Activated T-cell treated with anti-CD3 and anti-CD28 coated beads, Interleukin-2, amount 50 U/mL, for 4 hours (primary cell): ENCODE measurements around the gene SPDYE2. TPM values are rescaled to one million over a fixed set of nuclear protein-coding genes. Genes with fewer than 3 reads are reported as not detected.
"Not testable (repeated sequence)": the region's sequence is repeated elsewhere in the genome, so short reads cannot be mapped to it uniquely, and the experiment has no call there.

Source experiments
- ATAC-seq, 2 donors: fragments of 200-7000 bp; cut with Tn5 transposase; one replicate each; pipeline ENCODE4 v1.10.0; 2021
- DNase-seq: peaks from one replicate; pipeline ENCODE4 v3.0.0-alpha.2; 2020
- H3K27me3 Mint-ChIP-seq: one replicate; pipeline ENCODE4 v1.8.0; 2021; ENCODE audit warnings: low read depth, mixed read lengths
- H3K36me3 Mint-ChIP-seq: one replicate; pipeline ENCODE4 v1.8.0; 2022; ENCODE audit warnings: mixed read lengths; ENCODE audit not compliant: insufficient read depth
- H3K4me1 Mint-ChIP-seq: one replicate; pipeline ENCODE4 v1.8.0; 2021; ENCODE audit warnings: low read depth, mixed read lengths
- H3K4me3 Mint-ChIP-seq: one replicate; pipeline ENCODE4 v1.8.0; 2021; ENCODE audit warnings: mild to moderate bottlenecking, moderate library complexity, mixed read lengths
- H3K9me3 Mint-ChIP-seq: one replicate; pipeline ENCODE4 v1.8.0; 2021; ENCODE audit warnings: mixed read lengths
- total RNA-seq, 3 donors: library from RNA; stranded (reverse); gene quantifications; one replicate each; pipeline ENCODE4 v1.2.1, GENCODE V29; 2021

SPDYE2 gene
- total RNA-seq, 3 donors from 2014 or later: not detected

DNA sequence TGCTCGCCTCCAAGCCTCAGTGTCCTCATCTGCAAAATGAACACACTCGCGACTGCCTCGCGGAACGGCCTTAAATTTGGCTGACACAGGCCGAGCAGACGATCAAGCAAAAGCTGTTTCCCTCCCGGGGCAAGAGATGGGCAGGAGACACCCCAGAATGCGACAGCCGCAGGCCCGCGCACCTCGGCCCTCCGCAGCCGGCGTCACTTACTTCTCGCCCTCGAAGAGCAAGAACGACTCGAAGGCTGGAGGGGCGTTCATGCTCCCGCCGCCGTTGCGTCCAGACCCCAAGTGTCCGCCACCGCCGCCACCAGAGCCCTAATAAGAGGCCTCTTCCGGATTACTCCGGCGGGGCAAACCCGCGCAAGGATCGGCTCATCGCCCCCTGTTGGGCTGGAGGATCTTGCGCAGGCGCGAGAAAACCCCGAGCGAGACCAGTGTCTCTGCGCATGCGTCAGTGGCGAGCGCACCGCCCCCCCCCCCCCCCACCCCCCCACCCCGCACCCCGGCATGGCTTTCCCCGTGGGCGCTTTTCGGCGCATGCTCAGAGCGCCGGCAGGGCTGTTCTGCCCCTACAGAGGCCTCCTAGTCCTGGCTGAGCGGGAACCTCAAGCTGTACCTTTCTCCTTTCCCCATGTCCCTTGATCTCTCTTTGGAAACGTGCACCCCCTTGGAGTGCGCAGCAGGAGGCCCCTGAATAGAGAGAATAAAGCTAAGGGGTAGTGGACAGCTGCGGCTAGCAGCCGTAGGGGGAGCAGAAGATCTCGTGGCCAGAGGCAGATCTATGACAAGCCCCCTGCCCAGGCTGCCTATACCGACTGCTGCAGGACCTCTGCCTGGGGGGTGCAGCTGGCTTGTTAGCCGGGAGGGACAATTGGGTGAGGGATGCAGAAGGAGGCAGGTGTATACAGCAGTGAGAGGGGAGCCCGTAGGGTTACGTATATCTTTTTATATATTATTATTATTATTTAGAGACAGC, 21.5 kb downstream of the SPDYE2 start, which contains the start of gene POLR2J3:
POLR2J3 (minus strand) TSS at position 323 of the 979 bp plus-strand sequence; CDS start at position 261, 62 bp downstream.
- not testable (repeated sequence) for H3K9me3 Mint-ChIP-seq, H3K36me3 Mint-ChIP-seq, H3K4me1 Mint-ChIP-seq, H3K27me3 Mint-ChIP-seq
- DNase-seq: peak; percentile 94
- H3K4me3 Mint-ChIP-seq: peak within 1 kb of the TSS; percentile 88
- peak; percentile 93 to 95 for ATAC-seq

DNA sequence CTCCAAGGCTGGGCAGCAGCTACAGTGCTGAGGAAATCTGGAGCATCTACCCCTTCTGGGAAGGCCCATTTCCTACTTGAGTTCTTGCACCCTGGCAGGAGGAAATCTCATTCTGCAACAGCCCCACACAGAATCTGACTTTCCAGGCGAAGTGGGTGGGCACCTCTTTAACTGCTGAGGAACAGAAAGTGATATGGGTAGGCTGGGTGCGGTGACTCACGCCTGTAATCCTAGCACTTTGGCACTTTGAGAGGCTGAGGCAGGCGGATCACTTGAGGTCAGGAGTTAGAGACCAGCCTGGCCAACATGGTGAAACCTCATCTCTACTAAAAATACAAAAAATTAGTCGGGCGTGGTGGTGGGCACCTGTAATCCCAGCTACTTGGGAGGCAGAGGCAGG, 23.6 kb downstream of the SPDYE2 start:
- not testable (repeated sequence) for ATAC-seq, DNase-seq, H3K36me3 Mint-ChIP-seq, H3K4me1 Mint-ChIP-seq, H3K9me3 Mint-ChIP-seq, H3K27me3 Mint-ChIP-seq, H3K4me3 Mint-ChIP-seq

DNA sequence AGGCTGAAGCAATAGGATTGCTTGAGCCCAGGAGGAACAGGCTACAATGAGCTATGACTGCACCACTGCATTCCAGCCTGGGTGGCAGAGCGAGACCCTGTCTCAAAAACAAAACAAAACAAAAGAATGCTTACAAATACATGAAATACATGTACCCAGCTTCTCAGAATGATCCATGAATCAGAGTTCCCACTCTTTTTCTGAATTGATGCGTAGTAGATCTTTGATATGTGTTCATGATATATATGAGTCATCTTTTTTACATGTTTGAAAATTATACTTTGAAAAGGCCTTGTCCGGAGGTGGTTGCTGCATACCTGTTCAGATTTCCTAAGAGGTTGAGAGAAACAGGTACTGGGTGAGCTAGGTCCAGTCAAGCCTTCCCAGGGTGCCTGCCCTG, 25.3 kb downstream of the SPDYE2 start:
- H3K9me3 Mint-ChIP-seq, H3K27me3 Mint-ChIP-seq, H3K36me3 Mint-ChIP-seq, H3K4me1 Mint-ChIP-seq, H3K4me3 Mint-ChIP-seq, DNase-seq: not testable (repeated sequence)
- peak; percentile 12 to 15 for ATAC-seq

DNA sequence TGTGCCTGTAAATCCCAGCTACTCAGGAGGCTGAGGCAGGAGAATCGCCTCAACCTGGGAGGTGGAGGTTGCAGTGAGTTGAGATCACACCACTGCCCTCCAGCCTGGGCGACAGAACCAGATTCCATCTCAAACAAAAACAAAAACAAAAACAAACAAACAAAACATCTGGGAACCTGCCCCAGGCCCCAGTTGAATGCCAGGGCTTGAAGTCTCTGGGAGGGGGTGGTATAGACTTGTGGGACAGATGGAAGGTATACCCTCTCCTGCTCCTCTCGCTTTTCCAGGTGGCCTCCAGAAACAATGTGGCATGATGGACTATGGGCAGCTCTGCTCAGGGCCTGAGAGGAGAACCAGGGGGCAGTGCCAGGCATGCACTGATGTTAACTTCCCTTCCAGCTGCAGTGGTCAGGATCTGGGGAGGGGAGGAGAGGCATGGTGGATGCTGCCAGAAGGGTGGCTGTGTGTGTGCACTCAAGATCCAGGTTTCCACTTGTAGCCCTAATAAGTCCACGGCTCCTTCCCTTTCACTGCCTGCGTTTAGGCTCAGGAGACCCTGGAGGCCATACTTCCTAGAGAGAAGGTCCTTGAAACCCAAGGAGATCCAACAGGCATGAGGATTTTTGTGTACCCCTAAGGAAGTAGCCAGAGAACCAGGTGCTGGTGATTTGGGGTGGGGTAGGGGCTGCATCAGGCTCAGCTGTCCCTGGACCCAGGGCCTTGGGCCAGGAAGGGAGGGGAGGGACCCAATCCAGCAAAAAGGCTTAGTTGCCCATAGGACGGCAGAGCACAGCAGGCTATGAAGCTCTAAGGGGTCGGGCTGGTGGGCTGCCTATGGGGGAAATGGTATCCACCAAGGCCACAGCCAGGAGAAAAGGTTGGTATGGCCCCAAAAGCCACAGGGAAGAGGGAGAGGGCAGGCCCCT, 26.6 kb downstream of the SPDYE2 start:
- not testable (repeated sequence) for DNase-seq, H3K4me1 Mint-ChIP-seq, ATAC-seq, H3K9me3 Mint-ChIP-seq, H3K36me3 Mint-ChIP-seq, H3K27me3 Mint-ChIP-seq, H3K4me3 Mint-ChIP-seq

DNA sequence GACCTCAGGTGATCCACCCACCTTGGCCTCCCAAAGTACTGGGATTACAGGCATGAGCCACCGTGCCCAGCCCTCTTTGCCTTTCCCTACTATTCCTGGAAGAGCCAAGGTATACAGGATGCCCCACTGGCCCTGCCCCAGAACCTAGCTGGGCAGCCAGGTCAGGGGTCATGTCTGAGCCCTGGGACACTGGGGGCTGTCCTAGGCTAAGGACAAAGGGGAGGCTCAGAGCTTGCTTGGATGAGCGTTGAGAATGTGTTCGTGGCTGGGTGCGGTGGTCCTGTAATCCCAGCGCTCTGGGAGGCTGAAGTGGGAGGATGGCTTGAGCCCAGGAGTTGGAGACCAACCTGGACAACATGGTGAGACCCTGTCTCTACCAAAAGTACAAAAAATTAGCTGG, 27.5 kb downstream of the SPDYE2 start:
- not testable (repeated sequence) for H3K27me3 Mint-ChIP-seq, H3K4me1 Mint-ChIP-seq, DNase-seq, ATAC-seq, H3K4me3 Mint-ChIP-seq, H3K9me3 Mint-ChIP-seq, H3K36me3 Mint-ChIP-seq

DNA sequence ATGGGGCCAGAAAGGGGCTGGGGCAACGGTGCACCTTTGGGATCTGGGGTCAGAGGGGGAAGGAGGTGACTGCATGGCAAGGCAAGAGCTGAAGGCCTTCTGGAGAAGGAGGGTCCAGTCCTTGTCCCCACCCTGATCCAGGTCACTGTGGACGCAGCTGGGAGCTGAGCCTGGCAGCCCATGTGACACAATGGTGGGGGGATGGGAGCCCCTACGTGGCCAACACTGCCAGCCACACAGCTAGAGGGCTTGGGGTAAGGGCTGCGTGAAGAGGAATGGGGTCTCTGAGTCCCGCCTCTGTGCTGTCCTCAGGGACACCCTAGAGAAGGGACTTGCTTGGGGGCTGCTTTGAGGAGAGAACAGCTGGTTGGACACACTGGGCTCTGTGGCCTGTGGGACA, 30.7 kb downstream of the SPDYE2 start:
- H3K4me1 Mint-ChIP-seq, ATAC-seq, H3K9me3 Mint-ChIP-seq, H3K4me3 Mint-ChIP-seq, H3K27me3 Mint-ChIP-seq, H3K36me3 Mint-ChIP-seq, DNase-seq: not testable (repeated sequence)

DNA sequence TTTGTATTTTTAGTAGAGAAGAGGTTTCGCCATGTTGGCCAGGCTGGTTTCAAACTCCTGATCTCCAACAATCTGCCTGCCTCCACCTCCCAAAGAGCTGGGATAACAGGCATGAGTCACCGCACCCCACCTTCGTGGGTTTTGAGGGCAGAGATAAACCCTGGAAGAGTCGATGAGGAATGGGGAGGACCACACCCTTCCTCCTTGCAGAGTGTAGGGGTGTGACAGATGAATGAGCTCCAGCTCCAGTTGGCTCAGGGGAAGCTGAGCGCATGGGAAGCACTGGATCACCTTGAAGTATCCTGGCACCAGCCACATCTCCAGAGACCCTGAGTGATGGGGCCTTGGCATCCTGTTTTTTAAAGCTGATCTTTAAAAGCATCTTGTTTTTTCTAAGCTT, 32.5 kb downstream of the SPDYE2 start:
- H3K4me3 Mint-ChIP-seq, H3K36me3 Mint-ChIP-seq, H3K27me3 Mint-ChIP-seq, H3K4me1 Mint-ChIP-seq, DNase-seq, ATAC-seq, H3K9me3 Mint-ChIP-seq: not testable (repeated sequence)

DNA sequence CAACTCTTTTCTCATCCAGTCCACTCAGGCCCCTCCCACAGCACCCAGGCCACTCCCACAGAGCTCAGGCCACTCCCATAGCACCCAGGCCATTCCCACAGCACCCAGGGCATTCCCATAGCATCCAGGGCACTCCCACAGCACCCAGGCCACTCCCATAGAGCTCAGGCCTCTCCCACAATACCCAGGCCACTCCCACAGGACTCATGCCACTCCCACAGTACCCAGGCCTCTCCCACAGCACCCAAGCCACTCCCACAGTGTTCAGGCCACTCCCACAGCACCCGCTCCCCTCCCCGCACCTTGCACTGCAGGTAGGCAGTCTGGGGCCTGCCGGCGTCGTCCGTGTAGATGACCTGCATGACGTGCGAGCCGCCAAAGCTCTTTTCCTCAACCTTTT, 38.8 kb downstream of the SPDYE2 start:
- H3K36me3 Mint-ChIP-seq, H3K9me3 Mint-ChIP-seq, H3K27me3 Mint-ChIP-seq, H3K4me1 Mint-ChIP-seq, DNase-seq, H3K4me3 Mint-ChIP-seq: not testable (repeated sequence)
- peak; percentile 59 to 61 for ATAC-seq

DNA sequence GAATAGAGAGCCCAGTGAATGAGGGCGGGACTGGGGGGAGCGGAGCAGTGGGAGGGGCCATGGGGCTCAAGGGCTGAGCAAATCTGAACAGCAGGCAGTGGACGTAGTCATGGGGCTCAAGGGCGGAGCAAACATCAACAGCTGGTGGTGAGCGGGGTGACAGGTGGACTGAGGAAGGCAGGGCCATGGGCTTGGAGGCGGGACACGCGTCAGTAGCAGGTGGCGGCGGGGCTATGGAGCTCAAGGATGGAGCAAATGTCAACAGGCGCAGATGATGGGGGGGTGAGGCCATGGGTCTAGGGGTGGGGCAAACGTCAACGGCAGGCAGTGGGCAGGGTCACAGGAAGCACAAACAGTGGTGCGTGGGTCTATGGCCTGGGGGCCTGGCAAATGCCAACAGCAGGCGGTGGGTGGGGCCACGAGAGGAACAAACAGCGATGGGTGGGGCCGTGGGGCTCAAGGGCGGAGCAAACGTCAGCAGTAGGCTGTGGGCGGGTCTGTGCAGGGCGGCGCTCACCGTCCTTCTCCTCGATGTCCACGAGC, 41.5 kb downstream of the SPDYE2 start:
- not testable (repeated sequence) for H3K36me3 Mint-ChIP-seq, H3K4me3 Mint-ChIP-seq, H3K4me1 Mint-ChIP-seq, H3K27me3 Mint-ChIP-seq, H3K9me3 Mint-ChIP-seq
- DNase-seq (peak; percentile 19), ATAC-seq (peak; percentile 28 to 44)

DNA sequence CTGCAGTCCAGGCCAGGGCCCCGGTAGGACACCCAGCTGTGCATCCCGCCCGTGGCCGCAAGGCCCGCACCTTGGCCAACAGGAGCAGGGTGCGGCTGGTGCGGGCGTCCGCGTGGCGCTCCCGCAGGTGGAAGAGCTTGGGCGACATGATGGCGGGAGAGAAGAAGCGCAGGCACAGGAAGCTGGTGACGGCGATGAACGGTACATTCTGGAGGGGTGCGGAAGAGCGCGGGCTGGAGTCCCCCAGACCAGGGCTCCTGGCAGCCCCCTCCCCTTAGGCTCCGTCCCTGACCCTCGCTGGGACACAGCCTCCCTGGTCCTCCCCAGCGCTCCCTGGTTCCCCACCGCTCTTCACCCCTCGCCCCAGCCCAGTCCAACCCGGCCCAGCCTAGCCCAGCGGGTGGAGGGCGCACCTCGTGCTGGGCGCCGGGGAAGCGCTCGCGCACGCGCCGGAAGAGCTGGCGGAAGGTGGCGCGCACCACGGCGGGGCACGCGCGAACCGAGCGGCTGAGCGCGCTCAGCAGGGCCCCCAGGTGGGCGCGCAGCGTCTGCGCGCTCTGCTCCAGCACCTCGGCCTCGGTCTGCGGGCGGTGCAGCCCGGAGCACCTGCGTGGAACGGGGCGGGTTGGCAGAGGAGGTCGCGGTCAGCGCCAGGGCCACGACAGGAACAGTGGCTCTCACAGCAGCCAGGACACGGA, 42.8 kb downstream of the SPDYE2 start:
- not testable (repeated sequence) for DNase-seq, H3K4me3 Mint-ChIP-seq
- peak; percentile 77 for ATAC-seq

DNA sequence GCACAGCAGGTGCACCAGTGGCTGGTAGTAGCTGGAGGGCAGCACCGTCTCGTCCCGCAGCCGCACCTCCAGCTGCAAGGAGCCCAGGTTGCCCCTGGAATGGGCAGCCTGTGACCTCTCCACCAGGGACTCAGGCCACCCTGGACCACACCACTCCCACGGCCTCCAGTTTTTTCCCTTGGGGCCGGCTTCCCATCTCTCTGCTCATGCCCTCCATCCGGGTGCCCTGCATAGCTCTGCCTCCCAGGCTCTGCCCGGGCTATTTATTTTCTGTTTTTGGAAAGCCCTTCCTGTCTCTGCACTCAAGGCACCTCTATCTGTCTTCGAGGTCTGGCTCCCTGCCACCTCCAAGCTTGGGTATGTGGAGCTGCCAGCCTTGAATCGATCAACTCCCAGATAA, 45.0 kb downstream of the SPDYE2 start:
- H3K27me3 Mint-ChIP-seq, DNase-seq, H3K36me3 Mint-ChIP-seq, H3K4me3 Mint-ChIP-seq, H3K9me3 Mint-ChIP-seq, H3K4me1 Mint-ChIP-seq, ATAC-seq: not testable (repeated sequence)

More for the DNA sequence above, 42.8 kb downstream of the SPDYE2 start:
- not testable (repeated sequence) for H3K27me3 Mint-ChIP-seq, H3K36me3 Mint-ChIP-seq, H3K4me1 Mint-ChIP-seq, H3K9me3 Mint-ChIP-seq

DNA sequence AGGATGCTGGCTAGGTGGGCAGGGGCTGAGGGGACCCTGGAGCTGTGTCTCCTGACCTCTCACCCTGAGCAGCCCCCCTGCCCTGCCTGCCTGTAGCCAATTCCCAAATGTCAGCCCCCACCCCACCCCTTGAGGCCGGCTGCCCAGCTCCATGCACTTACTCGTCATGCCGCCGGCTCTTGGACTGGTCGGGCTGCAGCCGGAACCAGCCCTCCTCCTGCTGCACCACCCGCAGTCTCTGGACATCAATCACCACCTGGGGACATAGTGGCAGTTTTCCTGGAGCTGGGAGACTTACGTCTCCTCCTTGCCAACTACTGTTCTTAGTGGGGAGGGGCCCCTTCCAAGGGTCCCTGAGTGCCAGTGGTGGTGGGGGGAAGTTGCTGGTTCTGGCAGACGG, 48.7 kb downstream of the SPDYE2 start:
- not testable (repeated sequence) for H3K36me3 Mint-ChIP-seq, H3K9me3 Mint-ChIP-seq, H3K4me1 Mint-ChIP-seq, H3K27me3 Mint-ChIP-seq, DNase-seq, ATAC-seq, H3K4me3 Mint-ChIP-seq

DNA sequence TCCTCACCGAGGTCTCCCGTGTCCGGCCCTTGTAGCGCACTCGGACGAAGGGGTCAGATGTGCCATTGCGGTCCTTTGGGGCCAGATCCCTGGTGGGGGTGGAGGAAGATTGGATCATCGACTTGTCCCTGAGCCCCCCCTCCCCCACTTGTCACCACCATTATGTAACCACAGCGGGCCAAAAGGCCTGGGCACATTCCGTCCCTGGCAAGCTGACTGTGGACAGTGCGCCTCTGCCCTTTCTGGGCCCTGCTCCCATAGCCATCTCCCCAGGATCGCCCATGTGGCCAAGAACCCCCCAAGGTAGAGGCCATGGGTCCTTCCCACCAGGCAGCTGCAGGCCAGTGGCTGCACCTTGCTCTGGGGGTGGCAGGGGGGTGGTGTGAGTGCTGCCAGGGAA, 51.3 kb downstream of the SPDYE2 start:
- H3K9me3 Mint-ChIP-seq, H3K36me3 Mint-ChIP-seq, H3K4me1 Mint-ChIP-seq, DNase-seq, ATAC-seq, H3K4me3 Mint-ChIP-seq, H3K27me3 Mint-ChIP-seq: not testable (repeated sequence)
